ENCODE measurements around the gene ANGPTL2. TPM values are rescaled to one million over a fixed set of nuclear protein-coding genes. Genes with fewer than 3 reads are reported as not detected.

ANGPTL2 gene
- total RNA-seq, 2 donors from 2014 or later, result 2.7 to 15.1 TPM

- H3K27me3 ChIP-seq, result no peaks in the 10 kb centered on the region
- no peak overlapping the region for H3K9ac ChIP-seq (ENCODE audit: low read depth in 2 of 2, low read length in 2 of 2)
- no peak for DNase-seq
- no peaks in the 10 kb centered on the region for H3K9me3 ChIP-seq
- no peaks in the 10 kb centered on the region for H3K36me3 ChIP-seq
- TF ChIP-seq CTCF (IDR thresholded peaks at IDR 0.05), result no peak
- no peak overlapping the region for H3K27ac ChIP-seq
- H3K4me1 ChIP-seq, result no peaks in the 10 kb centered on the region
- H3K4me3 ChIP-seq, result no peak overlapping the region
- intact Hi-C loops (cut with DNase I), result no loop called here
These were observed 29.0 kb downstream of the ANGPTL2 start for GRCh38 chr9:127093319-127094020.

GRCh38 chr9:127092041-127092608 lies 30.3 kb downstream of the ANGPTL2 start:
- Histone ChIP-seq H3K4me3 (no peak overlapping the region), H3K9me3 (no peaks in the 10 kb centered on the region), H3K27me3 (no peaks in the 10 kb centered on the region), H3K9ac (ENCODE audit: low read depth in 2 of 2, low read length in 2 of 2) (no peak overlapping the region), H3K36me3 (no peaks in the 10 kb centered on the region), H3K4me1 (no peaks in the 10 kb centered on the region), H3K27ac (no peak overlapping the region)
- no peak for TF ChIP-seq CTCF (IDR thresholded peaks at IDR 0.05)
- DNase-seq, result no peak
- intact Hi-C loops (cut with DNase I), result no loop called here

- Histone ChIP-seq H3K36me3 (no peaks in the 10 kb centered on the region), H3K9ac (ENCODE audit: low read depth in 2 of 2, low read length in 2 of 2) (no peak overlapping the region), H3K27ac (no peak overlapping the region), H3K27me3 (no peaks in the 10 kb centered on the region), H3K4me1 (no peaks in the 10 kb centered on the region), H3K9me3 (no peaks in the 10 kb centered on the region), H3K4me3 (no peak overlapping the region)
- intact Hi-C loops (cut with DNase I), result no loop called here
- no peak for DNase-seq
- no peak for TF ChIP-seq CTCF (IDR thresholded peaks at IDR 0.05)
These were observed 30.9 kb downstream of the ANGPTL2 start for GRCh38 chr9:127091526-127091925.

GRCh38 chr9:127090341-127090985 lies 32.0 kb downstream of the ANGPTL2 start:
- Histone ChIP-seq H3K9me3 (no peaks in the 10 kb centered on the region), H3K9ac (ENCODE audit: low read depth in 2 of 2, low read length in 2 of 2) (no peak overlapping the region), H3K36me3 (no peaks in the 10 kb centered on the region), H3K27ac (no peak overlapping the region), H3K4me1 (no peaks in the 10 kb centered on the region), H3K27me3 (no peaks in the 10 kb centered on the region), H3K4me3 (no peak overlapping the region)
- TF ChIP-seq CTCF (IDR thresholded peaks at IDR 0.05), result no peak
- DNase-seq, result no peak
- intact Hi-C loops (cut with DNase I), result no loop called here

- no peaks in the 10 kb centered on the region for H3K9me3 ChIP-seq
- no peaks in the 10 kb centered on the region for H3K27me3 ChIP-seq
- no peaks in the 10 kb centered on the region for H3K4me1 ChIP-seq
- H3K27ac ChIP-seq, result no peak overlapping the region
- no peak for TF ChIP-seq CTCF (IDR thresholded peaks at IDR 0.05)
- no peak overlapping the region for H3K4me3 ChIP-seq
- intact Hi-C loops (cut with DNase I), result no loop called here
- DNase-seq, result no peak
- no peak overlapping the region for H3K9ac ChIP-seq (ENCODE audit: low read depth in 2 of 2, low read length in 2 of 2)
- no peaks in the 10 kb centered on the region for H3K36me3 ChIP-seq
These were observed 32.8 kb downstream of the ANGPTL2 start for GRCh38 chr9:127089631-127090081.

Measured in colonic mucosa (tissue), 4 donors.